Ovary (tissue), 3 donors: ENCODE measurements around the gene PI4KA.

Experiments used
- CTCF ChIP-seq, 3 donors: fragments of 450-650 bp in 2 of 3; fragments of 200-600 bp in 1 of 3; IDR thresholded peaks; one replicate each; pipeline versions ENCODE4 v1.5.1 to v1.8.0; 2016 to 2022; ENCODE audit warnings: antibody characterized with exemption in 3 of 3, mild to moderate bottlenecking in 1 of 3
- EP300 ChIP-seq: sonication (generic); formaldehyde crosslinking; IDR thresholded peaks from one replicate; pipeline ENCODE4 v1.6.1; 2017; ENCODE audit warnings: antibody characterized with exemption
- POLR2A ChIP-seq: fragments of 450-650 bp; IDR thresholded peaks from one replicate; pipeline ENCODE4 v1.6.1; 2017; ENCODE audit warnings: antibody characterized with exemption, mild to moderate bottlenecking, moderate library complexity
- donor health status: DM: no; HTN: no; CAD: no.

- TF ChIP-seq CTCF (IDR thresholded peaks at IDR 0.05) (no peak), EP300 (no peak), POLR2A (no peak)
Observed at GRCh38 chr22:20829491-20830134, 29.0 kb downstream of the PI4KA start.
